NCI-H2196 treated with DMSO at 0.1 percent for 48 hours (cell line): Measurements from ENCODE around the gene CACUL1.
"Not testable (repeated sequence)": the region's sequence is repeated elsewhere in the genome, so short reads cannot be mapped to it uniquely, and the experiment has no call there.

Experiments
- DNase-seq: peaks from one replicate; lab custom pipeline; 2025; ENCODE audit not compliant: unreplicated experiment; lab: John Stamatoyannopoulos, UW

CACUL1 gene

DNA sequence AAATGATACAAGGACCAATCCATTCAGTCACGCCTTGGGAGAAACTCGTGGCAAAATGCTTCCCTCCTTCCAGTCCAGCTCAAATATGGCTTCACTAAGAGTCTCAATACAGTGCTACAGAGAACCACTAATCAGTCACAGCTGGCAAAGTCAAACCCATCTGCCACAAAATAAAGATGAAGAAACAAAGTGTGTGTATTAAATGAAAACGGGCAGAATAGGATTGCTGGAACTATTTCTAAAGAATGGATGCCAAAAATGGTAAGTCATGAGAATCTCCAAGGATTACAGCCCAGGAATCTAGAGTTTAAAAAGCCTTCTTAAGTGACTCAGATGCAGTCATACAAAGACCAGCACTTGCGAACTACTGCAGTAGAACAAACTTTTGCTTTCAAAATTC lies 61.9 kb downstream of the CACUL1 start:
- no peak for DNase-seq

DNA sequence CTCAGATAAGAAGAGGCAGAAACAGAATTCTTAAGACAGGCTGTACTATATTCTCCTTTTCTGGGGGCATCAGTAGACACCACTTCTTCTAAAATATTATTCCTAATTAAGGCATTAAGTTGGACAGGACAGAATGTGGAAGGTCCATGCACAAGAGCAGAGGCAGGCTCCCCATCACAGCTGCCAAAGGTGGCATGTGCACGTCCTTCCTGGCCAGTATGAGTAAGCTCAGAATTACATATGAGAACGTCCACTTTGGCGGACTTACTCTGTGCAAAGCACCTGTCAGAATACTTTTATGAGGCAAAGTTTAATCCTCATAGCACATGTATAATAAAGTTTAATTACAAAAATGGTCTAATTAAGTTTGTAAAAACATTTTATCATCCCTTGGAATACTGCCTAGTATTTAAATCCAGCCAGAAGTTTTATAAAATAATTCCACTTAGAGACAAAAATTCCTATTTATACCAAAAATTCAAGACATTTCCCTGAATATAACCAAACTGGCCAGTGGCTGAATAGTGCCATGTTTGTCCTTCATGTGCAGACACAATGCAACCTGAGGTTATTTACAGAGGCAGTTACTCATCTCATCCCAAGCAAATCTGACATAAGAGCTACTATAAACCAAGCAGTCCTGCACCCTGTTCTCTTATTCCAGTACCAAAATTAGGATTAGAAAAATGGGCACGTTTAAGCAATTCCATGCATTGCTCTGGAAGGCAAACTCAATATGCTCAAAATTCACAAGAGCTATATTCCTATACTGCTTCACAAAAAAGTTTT lies 65.5 kb downstream of the CACUL1 start:
- no peak for DNase-seq

DNA sequence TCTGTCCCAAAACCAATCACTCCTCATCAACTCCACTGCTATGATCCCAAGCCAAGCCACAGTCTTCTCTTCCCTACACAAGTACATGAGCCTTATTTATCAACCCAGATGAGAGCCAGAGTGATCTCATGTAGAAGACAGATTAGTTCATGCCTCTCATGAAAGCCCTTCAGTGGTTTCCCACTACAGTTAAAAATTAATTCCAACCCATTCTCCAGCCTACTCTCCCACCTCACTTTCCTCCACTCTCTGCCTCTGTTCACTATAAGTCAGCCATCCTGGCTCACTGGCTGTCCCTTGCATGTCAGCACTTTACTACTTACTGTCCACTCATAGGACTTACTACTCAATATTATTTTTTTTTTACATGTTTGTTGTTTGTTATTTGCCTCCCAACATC lies 67.3 kb downstream of the CACUL1 start:
- DNase-seq, result no peak

DNA sequence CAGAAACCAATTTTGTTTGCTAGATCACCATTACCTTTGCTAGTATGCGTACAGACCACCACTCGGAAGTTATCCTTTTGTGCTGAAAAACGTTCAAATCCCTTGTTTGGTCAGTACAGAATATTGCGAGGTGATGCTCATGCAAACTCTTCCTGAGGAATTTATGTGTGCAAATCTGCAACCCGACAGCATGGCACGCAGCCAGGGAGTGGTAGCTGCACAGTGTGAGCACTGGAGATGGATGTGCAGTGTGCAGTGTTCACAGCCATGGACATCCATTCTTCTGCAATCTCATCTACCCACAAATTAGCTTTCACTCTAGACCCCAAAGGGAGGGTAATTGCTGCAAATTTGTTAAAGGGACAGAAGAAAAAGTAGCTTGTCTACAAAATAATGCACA lies 72.2 kb downstream of the CACUL1 start:
- DNase-seq, result no peak

DNA sequence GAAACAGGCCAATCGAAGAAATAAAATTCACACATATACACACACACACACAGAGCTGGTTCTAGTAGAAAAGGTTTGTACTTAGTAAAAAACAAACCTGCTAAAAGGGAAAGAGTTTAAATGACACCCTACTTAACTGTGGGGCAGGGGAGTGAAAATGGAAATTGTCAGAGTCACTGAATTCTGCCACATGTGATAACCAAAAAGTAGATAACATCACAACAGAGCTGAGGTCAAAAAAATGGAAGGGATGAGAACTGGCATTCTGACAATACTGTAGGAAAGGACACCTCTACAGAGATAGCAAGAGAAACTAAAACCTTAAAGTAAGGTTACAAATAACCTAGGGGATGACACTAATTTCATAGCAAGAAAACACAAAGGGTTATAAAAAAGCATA lies 74.6 kb downstream of the CACUL1 start:
- no peak for DNase-seq

DNA sequence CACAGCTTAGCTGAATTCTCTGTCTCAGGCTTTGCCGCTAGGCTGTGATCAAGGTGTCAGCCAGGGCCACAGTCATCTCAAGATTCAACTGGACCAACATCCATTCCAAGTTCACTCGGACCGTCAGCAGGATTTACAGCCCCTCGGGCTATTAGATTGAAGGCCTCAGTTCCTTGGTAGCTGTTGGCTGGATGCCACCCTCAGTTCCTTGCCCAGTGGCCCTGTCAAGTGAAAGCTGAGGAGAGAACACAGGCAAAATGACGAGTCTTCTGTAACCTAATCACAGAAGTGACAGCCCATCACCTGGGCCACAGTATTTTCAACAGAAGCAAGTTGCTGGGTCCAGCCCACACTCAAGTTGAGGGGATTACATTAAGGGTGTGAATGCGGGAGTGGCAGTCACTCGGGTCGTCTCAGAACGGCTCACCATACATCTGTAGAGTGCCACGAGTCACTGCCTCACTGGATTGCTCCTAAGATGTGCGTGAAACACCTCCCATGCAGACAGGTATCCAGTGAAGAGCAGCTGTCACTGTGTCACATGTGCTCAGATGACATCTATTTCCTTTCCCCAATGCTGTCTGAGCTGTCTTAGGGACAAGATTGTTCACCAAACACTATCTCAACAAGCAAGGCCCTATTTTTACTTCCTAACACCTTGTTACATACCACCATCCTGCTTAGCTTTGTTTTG lies 80.4 kb downstream of the CACUL1 start:
- no peak for DNase-seq

DNA sequence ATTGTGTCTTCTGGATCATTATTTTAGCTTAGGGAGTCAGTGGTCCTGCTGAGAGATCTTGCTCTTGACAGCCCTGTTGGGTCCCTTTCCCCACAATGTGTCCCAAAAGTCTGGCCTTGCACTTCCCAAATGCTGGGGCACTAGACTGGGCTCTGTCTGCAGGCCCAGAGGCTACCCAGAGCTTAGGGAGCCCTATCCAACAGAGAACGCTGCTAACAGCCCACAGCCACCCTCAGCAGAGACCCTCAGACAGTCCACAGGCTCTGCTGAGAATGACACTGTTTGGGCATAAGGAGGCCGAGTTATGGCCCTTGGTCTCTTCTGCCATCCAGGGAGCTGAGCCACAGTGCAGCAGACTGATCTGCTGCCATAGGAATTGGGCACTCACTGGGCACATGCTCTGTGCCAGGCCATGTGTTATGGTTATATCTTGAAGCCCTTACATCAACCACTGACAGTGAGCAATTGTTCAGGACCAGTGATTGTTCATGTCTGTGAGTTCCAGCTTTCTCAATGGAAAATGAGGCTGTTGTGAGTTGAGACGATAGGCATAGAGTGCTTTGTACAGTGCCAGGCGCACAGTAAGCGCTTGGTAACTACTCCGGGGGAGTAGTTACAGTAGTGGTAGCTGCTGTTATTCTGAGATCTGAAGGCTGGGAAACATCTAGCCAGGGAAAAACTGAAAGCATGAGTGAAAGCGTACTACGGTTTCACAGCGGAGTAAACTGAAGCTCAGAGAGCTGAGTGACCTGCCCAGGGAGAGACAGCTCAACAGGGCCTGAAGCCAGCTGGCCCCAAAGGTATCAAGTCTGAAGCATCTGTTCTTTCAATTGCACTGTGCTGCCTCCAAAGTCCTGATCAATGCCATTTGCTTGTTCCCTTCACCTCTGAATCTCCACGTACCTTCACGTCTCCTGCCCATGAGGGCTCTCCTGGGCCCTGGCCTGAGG lies 81.7 kb downstream of the CACUL1 start:
- no peak for DNase-seq

DNA sequence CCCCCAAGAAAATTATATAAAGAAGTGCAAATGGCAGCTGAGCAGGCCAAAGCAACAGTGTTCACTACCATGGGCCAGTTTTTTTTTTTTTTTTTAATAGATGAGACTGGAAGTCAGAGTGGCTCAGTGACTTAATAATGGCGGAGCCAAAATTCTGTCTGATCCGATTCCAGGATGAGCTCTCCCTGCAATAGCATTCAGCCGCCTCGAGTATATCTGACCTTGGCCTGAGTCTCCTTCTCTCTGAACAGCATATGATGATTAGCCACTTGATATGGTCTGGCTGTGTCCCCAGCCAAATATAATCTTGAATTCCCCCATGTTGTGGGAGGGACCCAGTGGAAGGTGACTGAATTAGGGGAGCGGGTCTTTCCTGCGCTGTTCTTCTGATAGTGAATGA lies 82.6 kb downstream of the CACUL1 start:
- DNase-seq, result no peak

DNA sequence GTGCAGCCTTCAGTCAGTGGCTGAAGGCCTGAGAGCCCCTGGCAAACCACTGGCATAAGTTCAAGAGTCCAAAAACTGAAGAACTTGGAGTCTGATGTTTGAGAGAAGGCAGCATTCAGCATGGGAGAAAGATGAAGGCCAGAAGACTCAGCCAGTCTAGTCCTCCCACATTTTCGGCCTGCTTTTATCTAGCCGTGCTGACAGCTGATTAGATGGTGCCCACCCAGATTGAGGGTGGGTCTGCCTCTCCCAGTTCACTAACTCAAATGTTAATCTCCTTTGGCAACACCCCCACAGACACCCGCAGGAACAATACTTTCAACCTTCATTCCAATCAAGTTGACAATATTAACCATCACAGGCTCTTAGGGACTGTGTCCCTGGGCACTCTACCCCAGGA lies 83.5 kb downstream of the CACUL1 start:
- not testable (repeated sequence) for DNase-seq

DNA sequence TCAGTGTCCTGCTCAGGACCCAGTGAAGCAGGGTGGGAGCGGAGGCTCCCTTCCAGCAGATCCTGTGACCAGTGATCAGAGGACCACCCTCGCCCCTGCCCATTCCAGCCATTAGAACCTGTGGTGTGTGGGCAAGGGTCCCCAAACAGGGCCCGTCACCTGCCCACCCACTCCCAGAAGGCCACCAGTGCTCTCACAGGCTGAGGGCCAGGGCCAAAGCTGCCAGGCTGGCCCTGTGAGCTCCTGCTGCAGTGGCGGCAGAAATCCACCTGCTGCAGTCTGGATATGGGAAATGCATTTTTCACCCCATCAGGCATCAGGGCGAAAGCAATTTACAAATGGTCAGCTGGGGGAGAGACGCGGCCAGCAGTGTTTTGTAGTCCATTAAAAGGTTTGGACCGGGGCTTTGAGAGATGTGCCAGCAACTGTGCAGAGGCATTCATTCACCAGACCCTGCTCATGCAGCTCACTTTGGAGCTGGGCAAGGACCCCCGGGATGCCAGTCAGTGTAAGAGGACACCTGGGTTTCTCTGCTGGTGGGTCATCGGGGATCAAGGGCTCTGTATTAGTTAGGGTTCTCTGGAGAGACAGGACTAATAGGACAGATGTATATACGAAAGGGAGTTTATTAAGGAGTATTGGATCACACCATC lies 84.2 kb downstream of the CACUL1 start:
- DNase-seq, result no peak

DNA sequence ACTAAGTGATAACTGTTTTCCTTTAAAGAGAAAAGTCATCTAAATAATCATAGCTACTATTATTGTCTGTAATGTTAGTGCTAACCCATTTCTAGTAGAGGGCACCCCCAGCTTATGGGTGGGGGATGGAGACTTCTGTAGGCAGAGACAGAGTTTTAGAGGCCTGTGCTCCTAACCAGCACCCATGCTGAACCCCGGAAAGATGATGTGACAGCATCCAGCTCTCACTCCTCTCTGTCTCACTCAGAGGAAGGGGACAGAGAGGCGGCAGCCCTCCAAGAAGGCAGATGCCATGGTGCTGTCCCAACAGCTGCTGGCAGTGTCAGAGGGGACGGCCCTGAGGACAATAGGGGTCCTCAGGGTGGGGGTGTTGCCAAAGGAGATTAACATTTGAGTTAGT lies 84.9 kb downstream of the CACUL1 start:
- DNase-seq, result no peak

DNA sequence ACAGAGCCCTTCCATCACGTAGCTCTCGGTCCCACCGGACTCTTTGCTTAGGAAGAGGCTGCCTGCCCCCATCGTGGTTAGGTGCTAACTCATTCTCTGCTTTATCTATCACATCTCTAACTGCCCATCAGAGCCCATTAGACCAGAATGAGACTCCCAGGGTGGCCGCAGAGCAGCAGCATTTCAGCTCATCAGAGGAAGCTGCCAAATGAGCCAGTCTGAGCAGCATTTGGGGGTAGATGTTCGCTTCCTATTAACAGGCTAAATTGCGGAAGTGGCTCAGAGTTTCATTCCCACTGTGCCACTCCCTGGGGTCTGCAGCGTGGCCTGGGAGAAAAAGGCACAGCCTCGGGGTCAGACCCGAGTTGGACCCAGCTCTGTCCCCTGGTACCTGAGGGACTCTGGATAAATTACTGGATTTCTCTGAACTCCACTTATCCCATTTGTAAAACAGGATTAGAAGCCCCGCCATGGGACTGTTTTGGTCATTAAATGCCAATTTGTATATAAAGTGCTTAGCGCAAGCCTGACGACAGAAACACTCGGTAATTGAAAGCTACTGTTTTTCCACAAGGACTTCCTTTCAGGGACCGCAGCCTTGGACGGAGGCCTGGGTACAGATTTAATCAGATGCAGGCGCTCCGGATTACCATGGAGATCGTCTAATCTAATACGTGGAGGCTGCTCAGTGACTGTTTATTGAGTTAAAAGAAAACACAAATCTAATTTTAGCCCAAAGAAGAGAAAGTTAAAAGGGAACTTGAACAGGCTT lies 85.6 kb downstream of the CACUL1 start:
- DNase-seq, result no peak

DNA sequence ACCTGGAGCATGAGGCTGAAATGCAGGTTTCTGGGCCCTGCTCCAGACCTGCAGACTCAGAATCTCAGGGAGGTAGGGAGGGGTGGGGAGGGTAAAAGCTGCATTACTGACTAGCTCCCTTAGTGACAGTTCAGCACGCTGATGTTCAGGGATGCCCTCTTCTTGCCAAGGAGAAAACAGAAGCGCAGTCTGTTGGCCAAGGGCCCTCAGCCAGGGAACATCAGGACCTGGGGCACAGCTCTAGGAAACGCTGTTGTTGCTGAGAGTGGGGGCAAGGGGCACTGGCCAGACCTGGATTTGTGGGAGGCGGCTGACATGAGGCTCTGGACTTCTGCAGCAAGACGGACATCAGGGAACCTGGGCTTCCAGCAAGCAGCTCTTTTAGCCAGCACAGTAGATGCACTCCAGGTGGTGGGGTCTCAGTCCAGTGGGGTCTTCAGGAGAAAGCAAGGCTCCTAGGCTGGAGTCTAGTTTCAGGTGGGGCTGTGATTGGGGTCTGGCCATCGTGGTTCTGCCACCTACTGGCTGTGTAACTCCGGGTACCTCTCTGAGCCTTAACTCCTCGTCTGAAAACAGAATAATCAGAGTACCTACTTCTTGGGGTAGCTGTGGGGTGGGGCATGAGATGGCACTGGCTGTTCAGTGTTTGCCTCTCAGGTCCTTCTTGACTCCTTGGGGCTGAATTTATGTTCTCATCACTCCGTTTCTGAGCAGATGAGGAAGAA lies 86.4 kb downstream of the CACUL1 start:
- no peak for DNase-seq

DNA sequence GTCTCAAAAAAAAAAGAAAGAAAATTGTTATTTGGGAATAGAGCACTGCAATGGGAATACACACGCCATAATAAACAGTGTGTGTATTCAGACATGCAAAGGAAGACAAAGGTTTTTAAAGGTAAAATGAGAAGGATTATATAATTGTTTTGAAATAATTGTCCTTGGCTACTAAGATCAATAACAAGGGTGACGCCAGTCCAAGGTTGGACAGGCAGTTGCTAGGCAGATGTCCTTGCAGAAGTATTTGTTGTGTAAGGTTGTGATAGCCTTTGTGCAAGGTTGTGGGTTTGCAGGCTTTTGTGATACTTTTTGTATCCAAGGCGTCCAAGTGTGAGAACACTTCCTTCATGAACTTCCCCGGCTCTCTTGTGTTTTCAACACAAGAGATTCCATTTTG lies 87.0 kb downstream of the CACUL1 start:
- DNase-seq, result no peak

DNA sequence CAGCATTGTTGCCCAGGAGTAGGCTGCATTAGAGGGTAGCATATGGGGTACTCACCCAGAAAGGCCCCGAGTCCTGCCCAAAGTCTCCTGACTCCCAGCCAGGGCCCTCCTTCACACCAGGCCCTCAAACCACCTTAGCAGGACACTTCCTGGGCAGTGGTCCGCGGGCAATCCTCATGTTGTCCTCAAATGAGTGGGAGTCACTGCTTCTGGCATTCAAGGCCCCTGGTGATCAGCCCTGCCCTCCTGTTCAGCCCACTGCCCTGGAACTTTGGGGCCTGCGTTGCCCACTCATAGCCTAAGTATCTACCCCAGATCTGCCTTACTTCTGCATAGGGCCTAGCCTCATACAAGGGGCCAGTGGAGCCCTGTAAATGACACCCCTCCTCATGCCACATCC lies 88.4 kb downstream of the CACUL1 start:
- DNase-seq, result no peak

DNA sequence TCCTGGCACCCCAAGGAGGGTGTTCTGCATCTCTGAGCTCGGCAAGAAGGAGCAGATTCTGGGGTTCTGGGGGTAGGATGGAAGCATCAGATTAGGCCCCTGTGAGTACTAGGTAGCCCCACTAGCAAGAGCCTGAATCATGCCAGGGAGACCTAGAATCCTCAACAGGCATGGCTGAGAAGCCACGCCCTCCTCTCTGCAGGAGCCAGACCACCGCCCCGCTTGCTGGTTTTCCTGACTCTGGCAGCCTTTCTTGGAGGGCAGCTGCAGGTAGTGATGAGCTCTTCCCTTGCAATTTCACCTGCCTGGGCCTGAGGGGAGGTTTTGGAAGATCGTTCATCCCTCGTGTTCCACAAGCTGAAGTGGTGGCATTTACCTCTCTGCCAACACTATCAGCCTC lies 90.4 kb downstream of the CACUL1 start:
- no peak for DNase-seq

DNA sequence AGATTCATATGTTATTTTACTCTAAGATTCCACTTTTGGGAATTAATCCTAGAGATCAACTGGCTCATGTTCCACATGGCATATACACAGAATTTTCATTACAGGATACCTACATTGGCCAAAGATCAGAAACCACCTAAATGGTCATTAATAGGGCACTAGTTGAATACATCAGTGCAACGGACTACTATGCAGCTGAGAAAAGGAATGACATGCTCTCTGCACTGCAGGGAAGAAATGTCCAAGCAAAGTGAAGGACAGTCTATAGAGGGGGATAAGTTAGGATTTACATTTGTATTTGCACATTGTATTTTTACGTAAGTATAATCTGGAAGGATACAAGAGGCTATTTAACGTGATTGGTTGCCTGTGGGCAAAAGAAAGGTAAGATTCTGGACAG lies 91.6 kb downstream of the CACUL1 start:
- DNase-seq, result no peak

DNA sequence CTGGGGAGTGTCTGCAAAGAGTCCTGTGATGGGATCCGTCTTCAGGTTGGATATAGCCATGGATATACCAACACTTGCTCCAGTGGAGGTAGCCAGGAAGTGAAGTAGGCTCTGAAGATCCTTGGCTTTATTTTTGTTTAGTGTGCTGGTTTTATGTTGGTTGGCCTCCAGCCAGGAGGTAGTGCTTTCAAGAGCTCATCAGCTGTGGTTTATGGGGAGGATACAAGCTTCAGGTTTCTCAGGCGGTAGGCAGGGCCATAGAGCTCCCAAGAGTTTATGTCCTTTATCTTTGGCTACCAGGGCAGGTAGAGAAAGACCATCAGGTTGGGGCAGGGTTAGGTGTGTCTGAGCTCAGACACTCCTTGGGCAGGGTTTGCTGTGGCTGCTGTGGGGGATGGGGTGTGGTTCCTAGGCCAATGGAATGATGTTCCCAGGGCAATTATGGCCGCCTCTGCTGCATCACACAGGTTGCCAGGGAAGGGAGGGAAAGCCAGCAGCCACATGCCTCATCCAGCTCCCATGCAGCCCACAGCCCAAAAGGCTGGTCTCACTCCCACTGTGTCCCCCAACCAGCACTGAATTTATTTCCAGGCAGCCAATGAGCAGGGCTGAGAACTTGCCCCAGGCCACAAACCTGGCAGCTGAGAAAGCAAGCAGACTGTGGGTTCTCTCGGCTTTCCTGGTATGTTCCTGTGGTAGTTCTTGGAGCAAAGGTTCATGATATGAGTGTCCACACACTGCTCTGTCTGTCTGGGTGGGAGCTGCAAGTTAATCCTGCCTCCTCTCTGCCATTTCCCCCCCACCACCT lies 92.3 kb downstream of the CACUL1 start:
- no peak for DNase-seq

DNA sequence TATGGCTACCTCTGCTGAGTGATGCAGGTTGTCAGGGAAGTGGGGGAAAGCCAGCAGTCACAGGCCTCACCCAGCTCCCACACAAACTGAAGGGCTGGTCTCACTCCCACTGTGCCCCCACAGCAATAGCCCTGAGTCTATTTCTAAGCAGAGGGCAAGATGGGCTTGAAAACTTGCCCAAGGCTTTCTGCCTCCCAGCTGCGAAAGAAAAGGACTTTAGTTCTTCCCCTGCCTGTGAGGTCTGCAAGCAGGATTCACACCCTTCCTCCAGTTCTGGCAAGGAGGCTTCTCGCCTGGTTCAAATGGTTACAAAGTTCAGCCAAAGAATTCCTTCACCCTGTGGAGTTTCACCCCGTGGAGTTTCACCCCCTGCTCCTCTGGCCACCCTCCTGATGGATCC lies 96.0 kb downstream of the CACUL1 start:
- no peak for DNase-seq
